Stimulated activated naive CD8-positive, alpha-beta T cell treated with anti-CD3 and anti-CD28 coated beads, Interleukin-15, Interleukin-2, amounts not matched to agents 100 ng/mL and 50 ng/mL, for 24 hours (primary cell): ENCODE measurements around the gene RNF220.

Experiments used
- H3K27ac Mint-ChIP-seq: one replicate; pipeline ENCODE4 v1.8.0; 2021; ENCODE audit warnings: mild to moderate bottlenecking, mixed read lengths
- H3K27me3 Mint-ChIP-seq: one replicate; pipeline ENCODE4 v1.8.0; 2021; ENCODE audit warnings: mixed read lengths
- H3K36me3 Mint-ChIP-seq: one replicate; pipeline ENCODE4 v1.8.0; 2021; ENCODE audit warnings: low read depth, mixed read lengths
- H3K4me1 Mint-ChIP-seq: one replicate; pipeline ENCODE4 v1.8.0; 2021; ENCODE audit warnings: low read depth, mixed read lengths
- H3K4me3 Mint-ChIP-seq: one replicate; pipeline ENCODE4 v1.8.0; 2021; ENCODE audit warnings: mild to moderate bottlenecking, mixed read lengths
- H3K9me3 Mint-ChIP-seq: one replicate; pipeline ENCODE4 v1.8.0; 2021; ENCODE audit warnings: mixed read lengths

RNF220 gene

GRCh38 chr1:44536357-44537209 is 131.5 kb downstream of the RNF220 start:
- Mint-ChIP-seq H3K36me3 (no peaks in the 10 kb centered on the region), H3K4me1 (peaks cover 7% of the 10 kb centered on the region), H3K27me3 (peaks cover 3% of the 10 kb centered on the region), H3K9me3 (no peaks in the 10 kb centered on the region), H3K27ac (no peak overlapping the region), H3K4me3 (no peak overlapping the region)

- no peaks in the 10 kb centered on the region for H3K36me3 Mint-ChIP-seq
- H3K4me1 Mint-ChIP-seq, result no peaks in the 10 kb centered on the region
- peaks cover 3% of the 10 kb centered on the region for H3K27me3 Mint-ChIP-seq
- no peak overlapping the region for H3K27ac Mint-ChIP-seq
- no peak overlapping the region for H3K4me3 Mint-ChIP-seq
- no peaks in the 10 kb centered on the region for H3K9me3 Mint-ChIP-seq
Measured at GRCh38 chr1:44537538-44537937, 132.5 kb downstream of the RNF220 start.

GRCh38 chr1:44537956-44538355 is 132.9 kb downstream of the RNF220 start:
- H3K4me1 Mint-ChIP-seq, result no peaks in the 10 kb centered on the region
- H3K9me3 Mint-ChIP-seq, result no peaks in the 10 kb centered on the region
- no peaks in the 10 kb centered on the region for H3K27me3 Mint-ChIP-seq
- no peak overlapping the region for H3K27ac Mint-ChIP-seq
- no peak overlapping the region for H3K4me3 Mint-ChIP-seq
- H3K36me3 Mint-ChIP-seq, result no peaks in the 10 kb centered on the region

GRCh38 chr1:44539991-44540730 is 135.1 kb downstream of the RNF220 start:
- Mint-ChIP-seq H3K4me1 (no peaks in the 10 kb centered on the region), H3K36me3 (no peaks in the 10 kb centered on the region), H3K9me3 (no peaks in the 10 kb centered on the region), H3K27ac (no peak overlapping the region), H3K4me3 (no peak overlapping the region), H3K27me3 (peaks cover 7% of the 10 kb centered on the region)

GRCh38 chr1:44542420-44543063 is 137.5 kb downstream of the RNF220 start:
- no peaks in the 10 kb centered on the region for H3K9me3 Mint-ChIP-seq
- no peak overlapping the region for H3K27ac Mint-ChIP-seq

GRCh38 chr1:44543064-44543744 is 138.1 kb downstream of the RNF220 start:
- no peaks in the 10 kb centered on the region for H3K4me1 Mint-ChIP-seq
- H3K36me3 Mint-ChIP-seq, result no peaks in the 10 kb centered on the region
- H3K4me3 Mint-ChIP-seq, result no peak overlapping the region
- no peaks in the 10 kb centered on the region for H3K9me3 Mint-ChIP-seq
- H3K27ac Mint-ChIP-seq, result no peak overlapping the region
- H3K27me3 Mint-ChIP-seq, result peaks cover 12% of the 10 kb centered on the region

More at GRCh38 chr1:44542420-44543063, 137.5 kb downstream of the RNF220 start:
- peaks cover 7% of the 10 kb centered on the region for H3K27me3 Mint-ChIP-seq
- H3K36me3 Mint-ChIP-seq, result no peaks in the 10 kb centered on the region
- H3K4me3 Mint-ChIP-seq, result no peak overlapping the region
- no peaks in the 10 kb centered on the region for H3K4me1 Mint-ChIP-seq

- H3K9me3 Mint-ChIP-seq, result no peaks in the 10 kb centered on the region
- H3K27ac Mint-ChIP-seq, result no peak overlapping the region
- H3K27me3 Mint-ChIP-seq, result peaks cover 13% of the 10 kb centered on the region
- no peaks in the 10 kb centered on the region for H3K36me3 Mint-ChIP-seq
- no peaks in the 10 kb centered on the region for H3K4me1 Mint-ChIP-seq
- H3K4me3 Mint-ChIP-seq, result no peak overlapping the region
Measured at GRCh38 chr1:44543786-44544185, 138.7 kb downstream of the RNF220 start.

- Mint-ChIP-seq H3K9me3 (no peaks in the 10 kb centered on the region), H3K36me3 (no peaks in the 10 kb centered on the region), H3K4me3 (no peak overlapping the region), H3K4me1 (no peaks in the 10 kb centered on the region), H3K27me3 (peaks cover 13% of the 10 kb centered on the region), H3K27ac (no peak overlapping the region)
Measured at GRCh38 chr1:44544960-44545359, 139.9 kb downstream of the RNF220 start.

GRCh38 chr1:44545961-44546360 is 140.9 kb downstream of the RNF220 start:
- Mint-ChIP-seq H3K4me3 (no peak overlapping the region), H3K27me3 (peaks cover 13% of the 10 kb centered on the region), H3K27ac (no peak overlapping the region), H3K36me3 (no peaks in the 10 kb centered on the region), H3K9me3 (no peaks in the 10 kb centered on the region), H3K4me1 (no peaks in the 10 kb centered on the region)

- H3K4me1 Mint-ChIP-seq, result no peaks in the 10 kb centered on the region
- H3K27ac Mint-ChIP-seq, result no peak overlapping the region
- no peak overlapping the region for H3K4me3 Mint-ChIP-seq
- H3K27me3 Mint-ChIP-seq, result peaks cover 13% of the 10 kb centered on the region
- no peaks in the 10 kb centered on the region for H3K9me3 Mint-ChIP-seq
- no peaks in the 10 kb centered on the region for H3K36me3 Mint-ChIP-seq
Measured at GRCh38 chr1:44546403-44547053, 141.5 kb downstream of the RNF220 start.

- no peak overlapping the region for H3K27ac Mint-ChIP-seq
- no peaks in the 10 kb centered on the region for H3K36me3 Mint-ChIP-seq
- H3K4me1 Mint-ChIP-seq, result no peaks in the 10 kb centered on the region
- H3K9me3 Mint-ChIP-seq, result no peaks in the 10 kb centered on the region
- no peak overlapping the region for H3K4me3 Mint-ChIP-seq
- H3K27me3 Mint-ChIP-seq, result peaks cover 13% of the 10 kb centered on the region
Measured at GRCh38 chr1:44547361-44547760, 142.3 kb downstream of the RNF220 start.

GRCh38 chr1:44547837-44548236 is 142.8 kb downstream of the RNF220 start:
- Mint-ChIP-seq H3K36me3 (no peaks in the 10 kb centered on the region), H3K4me3 (no peak overlapping the region), H3K27me3 (peaks cover 13% of the 10 kb centered on the region), H3K27ac (no peak overlapping the region), H3K4me1 (no peaks in the 10 kb centered on the region), H3K9me3 (no peaks in the 10 kb centered on the region)

- Mint-ChIP-seq H3K9me3 (no peaks in the 10 kb centered on the region), H3K4me1 (no peaks in the 10 kb centered on the region), H3K4me3 (no peak overlapping the region), H3K27ac (no peak overlapping the region), H3K27me3 (peaks cover 9% of the 10 kb centered on the region), H3K36me3 (no peaks in the 10 kb centered on the region)
Measured at GRCh38 chr1:44549510-44549909, 144.5 kb downstream of the RNF220 start.

GRCh38 chr1:44553127-44553758 is 148.2 kb downstream of the RNF220 start:
- Mint-ChIP-seq H3K4me1 (no peaks in the 10 kb centered on the region), H3K27me3 (peaks cover 4% of the 10 kb centered on the region), H3K9me3 (no peaks in the 10 kb centered on the region), H3K27ac (no peak overlapping the region), H3K4me3 (no peak overlapping the region), H3K36me3 (no peaks in the 10 kb centered on the region)
